Breast epithelium (tissue), 3 donors: ENCODE results near the gene C10orf62.

ENCODE experiments used
- CTCF ChIP-seq, 3 donors: fragments of 450-650 bp; IDR thresholded peaks; one replicate each; pipeline ENCODE4 v1.5.1; 2016 to 2017; ENCODE audit warnings: antibody characterized with exemption in 3 of 3, mild to moderate bottlenecking in 3 of 3, moderate library complexity in 3 of 3
- POLR2A ChIP-seq: fragments of 450-650 bp; IDR thresholded peaks from one replicate; pipeline ENCODE4 v1.6.1; 2016; ENCODE audit warnings: antibody characterized with exemption, mild to moderate bottlenecking, moderate library complexity
- POLR2AphosphoS5 ChIP-seq, 3 donors: sonication (generic); formaldehyde crosslinking; IDR thresholded peaks; one replicate each; pipeline ENCODE4 v1.6.1; 2017; ENCODE audit warnings: antibody characterized with exemption in 3 of 3

- TF ChIP-seq POLR2AphosphoS5 (IDR thresholded peaks at IDR 0.05) = no peak
- TF ChIP-seq CTCF (IDR thresholded peaks at IDR 0.05) = no peak
- TF ChIP-seq POLR2A = no peak
Observed at GRCh38 chr10:97600616-97601015, 11.1 kb downstream of the C10orf62 start.
